Testis (tissue), 2 donors: Measurements from ENCODE around the gene SYNE2.

Experiments
- CTCF ChIP-seq, 3 experiments: fragments of 450-650 bp in 2 of 3; fragments of 200-600 bp in 1 of 3; sonication (generic) in 1 of 3; IDR thresholded peaks; one replicate each; pipeline ENCODE4 v1.5.1; 2016 to 2019; ENCODE audit warnings: antibody characterized with exemption in 3 of 3, mild to moderate bottlenecking in 2 of 3, moderate library complexity in 1 of 3
- POLR2A ChIP-seq: fragments of 450-650 bp; IDR thresholded peaks from one replicate; pipeline ENCODE4 v1.6.1; 2017; ENCODE audit warnings: antibody characterized with exemption, mild to moderate bottlenecking, moderate library complexity

GRCh38 chr14:64123241-64123822 is 270.5 kb downstream of the SYNE2 start:
- TF ChIP-seq CTCF (IDR thresholded peaks at IDR 0.05) (no peak), POLR2A (no peak)
